Measurements from ENCODE around the gene CHRNA4. TPM values are rescaled to one million over a fixed set of nuclear protein-coding genes. Genes with fewer than 3 reads are reported as not detected.

The CHRNA4 gene
- total RNA-seq, 1 donor from 2014 or later, result 1.8 TPM

DNA sequence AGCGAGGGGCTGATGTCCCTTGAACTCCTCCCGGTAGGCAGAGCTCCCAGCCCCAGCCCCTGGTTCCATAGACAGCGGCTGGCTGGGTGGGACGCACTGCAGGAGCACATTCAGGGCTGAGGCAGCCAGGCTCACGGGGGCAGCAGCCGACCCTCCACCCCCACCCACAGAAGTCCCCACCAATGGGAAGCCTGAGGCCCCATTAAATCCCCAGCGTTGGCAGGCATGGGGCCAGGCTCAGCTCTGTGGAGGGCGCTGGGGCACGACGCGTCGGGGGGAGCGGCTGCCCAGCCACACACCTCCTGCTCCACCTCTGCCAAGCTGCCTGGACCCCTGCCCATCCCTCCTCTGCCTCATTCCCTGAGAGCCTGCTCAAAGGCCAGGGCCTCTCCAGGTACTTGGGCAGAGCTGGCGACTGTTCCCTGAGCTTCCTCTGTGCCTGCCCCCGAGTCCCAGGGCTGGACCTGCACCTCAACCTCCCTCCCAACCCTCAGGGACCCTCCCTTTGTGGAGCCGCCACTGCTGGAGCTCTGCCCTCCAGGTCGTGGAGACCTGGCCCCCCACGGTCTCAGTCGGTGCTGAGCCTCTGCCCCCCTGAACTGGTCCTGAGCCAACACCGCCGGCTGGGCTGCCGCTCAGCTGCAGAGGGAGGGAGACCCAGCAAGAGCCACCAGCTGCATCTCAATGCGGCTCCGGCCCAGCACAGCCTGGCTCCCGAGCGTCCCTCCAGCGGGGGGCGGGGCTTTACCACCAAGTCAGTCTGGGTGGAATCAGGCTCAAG lies 9.1 kb downstream of the CHRNA4 start:
- no peaks in the 10 kb centered on the region for H3K9me3 Mint-ChIP-seq
- H3K36me3 Mint-ChIP-seq, result no peaks in the 10 kb centered on the region
- DNase-seq (ENCODE audit: extremely low spot score, unreplicated experiment), result no peak
- peaks cover 8% of the 10 kb centered on the region for H3K4me1 Mint-ChIP-seq (ENCODE audit: unreplicated experiment)
- H3K4me3 Mint-ChIP-seq, result no peak overlapping the region
- TF ChIP-seq, protein P1, sequence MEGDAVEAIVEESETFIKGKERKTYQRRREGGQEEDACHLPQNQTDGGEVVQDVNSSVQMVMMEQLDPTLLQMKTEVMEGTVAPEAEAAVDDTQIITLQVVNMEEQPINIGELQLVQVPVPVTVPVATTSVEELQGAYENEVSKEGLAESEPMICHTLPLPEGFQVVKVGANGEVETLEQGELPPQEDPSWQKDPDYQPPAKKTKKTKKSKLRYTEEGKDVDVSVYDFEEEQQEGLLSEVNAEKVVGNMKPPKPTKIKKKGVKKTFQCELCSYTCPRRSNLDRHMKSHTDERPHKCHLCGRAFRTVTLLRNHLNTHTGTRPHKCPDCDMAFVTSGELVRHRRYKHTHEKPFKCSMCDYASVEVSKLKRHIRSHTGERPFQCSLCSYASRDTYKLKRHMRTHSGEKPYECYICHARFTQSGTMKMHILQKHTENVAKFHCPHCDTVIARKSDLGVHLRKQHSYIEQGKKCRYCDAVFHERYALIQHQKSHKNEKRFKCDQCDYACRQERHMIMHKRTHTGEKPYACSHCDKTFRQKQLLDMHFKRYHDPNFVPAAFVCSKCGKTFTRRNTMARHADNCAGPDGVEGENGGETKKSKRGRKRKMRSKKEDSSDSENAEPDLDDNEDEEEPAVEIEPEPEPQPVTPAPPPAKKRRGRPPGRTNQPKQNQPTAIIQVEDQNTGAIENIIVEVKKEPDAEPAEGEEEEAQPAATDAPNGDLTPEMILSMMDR (conservative IDR thresholded peaks at IDR 0.05), result no peak
- no peak overlapping the region for H3K27ac Mint-ChIP-seq
- no peaks in the 10 kb centered on the region for H3K27me3 Mint-ChIP-seq

DNA sequence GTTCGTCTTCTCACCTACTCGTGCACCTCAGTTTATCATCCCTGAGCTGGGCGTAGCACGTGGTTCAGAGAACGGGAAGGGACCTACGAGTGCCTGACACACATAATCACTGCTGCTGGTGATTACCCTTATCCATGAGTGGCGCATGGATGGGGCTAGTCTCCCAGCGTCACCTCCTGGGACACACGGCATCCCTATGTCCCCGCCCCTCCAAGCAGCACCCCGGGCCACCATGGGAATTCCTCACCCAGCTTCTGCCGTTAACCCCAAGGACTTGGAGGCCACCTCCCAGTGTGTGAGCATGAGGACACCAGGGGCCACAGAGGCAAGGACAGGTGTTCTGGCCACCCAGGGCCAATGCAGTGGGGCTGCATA lies 9.8 kb downstream of the CHRNA4 start:
- H3K27ac Mint-ChIP-seq, result no peak overlapping the region
- no peaks in the 10 kb centered on the region for H3K36me3 Mint-ChIP-seq
- TF ChIP-seq, protein P1 (conservative IDR thresholded peaks at IDR 0.05), result no peak
- DNase-seq (ENCODE audit: extremely low spot score, unreplicated experiment), result no peak
- H3K4me3 Mint-ChIP-seq, result no peak overlapping the region
- H3K27me3 Mint-ChIP-seq, result no peaks in the 10 kb centered on the region
- peaks cover 8% of the 10 kb centered on the region for H3K4me1 Mint-ChIP-seq (ENCODE audit: unreplicated experiment)
- H3K9me3 Mint-ChIP-seq, result no peaks in the 10 kb centered on the region

DNA sequence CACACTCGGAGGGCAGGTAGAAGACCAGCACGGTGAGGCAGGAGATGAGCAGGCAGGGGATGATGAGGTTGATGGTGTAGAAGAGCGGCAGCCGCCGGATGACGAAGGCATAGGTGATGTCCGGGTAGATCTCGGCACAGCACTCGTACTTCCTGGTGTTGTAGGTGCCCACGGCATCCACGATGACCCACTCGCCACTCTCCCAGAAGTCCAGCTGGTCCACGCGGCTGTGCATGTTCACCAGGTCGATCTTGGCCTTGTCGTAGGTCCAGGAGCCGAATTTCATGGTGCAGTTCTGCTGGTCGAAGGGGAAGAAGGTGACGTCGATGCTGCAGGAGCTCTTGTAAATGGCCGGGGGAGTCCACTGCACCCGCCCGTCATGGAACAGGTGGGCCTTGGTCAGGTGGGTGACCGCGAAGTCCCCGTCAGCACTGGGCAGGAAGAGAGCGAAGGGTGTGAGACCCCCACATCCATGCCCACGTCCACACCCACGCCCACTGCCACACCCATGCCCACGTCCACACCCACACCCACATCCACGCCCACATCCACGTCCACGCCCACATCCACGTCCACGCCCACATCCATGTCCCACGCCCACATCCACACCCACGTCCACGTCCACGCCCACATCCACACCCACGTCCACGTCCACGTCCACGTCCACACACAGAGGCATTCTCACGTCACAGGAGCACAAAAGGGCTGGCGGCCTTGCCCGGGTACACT lies 10.4 kb downstream of the CHRNA4 start:
- H3K36me3 Mint-ChIP-seq, result no peaks in the 10 kb centered on the region
- DNase-seq (ENCODE audit: extremely low spot score, unreplicated experiment), result no peak
- H3K4me1 Mint-ChIP-seq (ENCODE audit: unreplicated experiment), result peaks cover 8% of the 10 kb centered on the region
- no peaks in the 10 kb centered on the region for H3K27me3 Mint-ChIP-seq
- no peak overlapping the region for H3K27ac Mint-ChIP-seq
- TF ChIP-seq, protein P1 (conservative IDR thresholded peaks at IDR 0.05), result no peak
- no peak overlapping the region for H3K4me3 Mint-ChIP-seq
- H3K9me3 Mint-ChIP-seq, result no peaks in the 10 kb centered on the region

DNA sequence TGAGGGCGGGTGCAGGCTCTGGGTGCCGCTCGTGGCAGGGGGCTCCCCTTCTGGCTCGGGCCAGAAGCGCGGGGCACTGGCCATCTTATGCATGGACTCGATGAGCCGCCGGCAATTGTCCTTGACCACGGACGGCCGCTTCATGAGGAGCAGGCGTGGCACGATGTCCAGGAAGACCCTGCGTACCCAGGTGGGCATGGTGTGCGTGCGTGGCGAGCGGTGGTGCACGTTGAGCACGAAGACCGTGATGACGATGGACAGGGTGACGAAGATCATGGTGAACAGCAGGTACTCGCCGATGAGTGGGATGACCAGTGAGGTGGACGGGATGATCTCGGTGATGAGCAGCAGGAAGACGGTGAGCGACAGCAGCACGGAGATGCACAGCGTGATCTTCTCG lies 11.0 kb downstream of the CHRNA4 start:
- H3K36me3 Mint-ChIP-seq, result no peaks in the 10 kb centered on the region
- H3K4me3 Mint-ChIP-seq, result no peak overlapping the region
- TF ChIP-seq, protein P1 (conservative IDR thresholded peaks at IDR 0.05), result no peak
- no peaks in the 10 kb centered on the region for H3K27me3 Mint-ChIP-seq
- peaks cover 8% of the 10 kb centered on the region for H3K4me1 Mint-ChIP-seq (ENCODE audit: unreplicated experiment)
- no peaks in the 10 kb centered on the region for H3K9me3 Mint-ChIP-seq
- no peak for DNase-seq (ENCODE audit: extremely low spot score, unreplicated experiment)
- no peak overlapping the region for H3K27ac Mint-ChIP-seq

DNA sequence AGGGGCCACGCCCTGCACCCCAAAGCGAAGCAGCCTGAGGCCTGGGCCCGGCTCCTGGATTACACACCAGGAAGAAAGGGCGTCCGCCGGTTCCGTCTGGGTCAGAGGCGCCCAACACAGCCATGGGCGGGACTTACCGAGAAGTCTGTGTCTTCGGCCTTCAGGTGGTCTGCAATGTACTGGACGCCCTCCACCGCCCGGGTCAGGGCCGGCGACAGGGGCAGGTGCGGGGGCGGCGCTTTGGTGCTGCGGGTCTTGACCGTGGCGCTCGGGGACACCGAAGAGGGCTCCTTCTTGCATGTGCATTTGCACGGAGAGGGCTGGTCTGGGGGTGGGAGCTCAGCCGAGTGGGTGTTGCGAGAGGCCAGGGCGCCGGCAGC lies 11.6 kb downstream of the CHRNA4 start:
- Mint-ChIP-seq H3K27me3 (no peaks in the 10 kb centered on the region), H3K36me3 (no peaks in the 10 kb centered on the region), H3K4me3 (no peak overlapping the region), H3K9me3 (no peaks in the 10 kb centered on the region), H3K4me1 (ENCODE audit: unreplicated experiment) (peaks cover 3% of the 10 kb centered on the region), H3K27ac (no peak overlapping the region)
- no peak for DNase-seq (ENCODE audit: extremely low spot score, unreplicated experiment)
- TF ChIP-seq, protein P1 (conservative IDR thresholded peaks at IDR 0.05), result no peak

Measured in type B pancreatic cell (in vitro differentiated cells).